Nephron progenitor cell (in vitro differentiated cells): ENCODE measurements around the gene SYPL1.

Experiments used
- DNase-seq: peaks from one replicate; pipeline ENCODE4 v3.0.0; 2021
- H3K27ac Mint-ChIP-seq: 2 replicates; pipeline ENCODE4 v1.8.0; 2021; ENCODE audit warnings: mild to moderate bottlenecking, moderate library complexity, mixed read lengths
- H3K27me3 Mint-ChIP-seq: 2 replicates; pipeline ENCODE4 v1.8.0; 2021; ENCODE audit warnings: mild to moderate bottlenecking, low read depth, mixed read lengths; ENCODE audit not compliant: poor library complexity
- H3K36me3 Mint-ChIP-seq: 2 replicates; pipeline ENCODE4 v1.8.0; 2021; ENCODE audit warnings: low read depth, mixed read lengths
- H3K4me1 Mint-ChIP-seq: 2 replicates; pipeline ENCODE4 v1.8.0; 2021; ENCODE audit warnings: mixed read lengths
- H3K4me3 Mint-ChIP-seq: 2 replicates; pipeline ENCODE4 v1.8.0; 2021; ENCODE audit warnings: mild to moderate bottlenecking, moderate library complexity, mixed read lengths
- H3K9me3 Mint-ChIP-seq: 2 replicates; pipeline ENCODE4 v1.8.0; 2021; ENCODE audit warnings: mild to moderate bottlenecking, moderate library complexity, mixed read lengths
- CTCF ChIP-seq: fragments of 200-600 bp; sonication (generic); IDR thresholded peaks from 2 replicates; pipeline ENCODE4 v1.5.0; 2021; ENCODE audit warnings: antibody characterized with exemption

The SYPL1 gene

DNA sequence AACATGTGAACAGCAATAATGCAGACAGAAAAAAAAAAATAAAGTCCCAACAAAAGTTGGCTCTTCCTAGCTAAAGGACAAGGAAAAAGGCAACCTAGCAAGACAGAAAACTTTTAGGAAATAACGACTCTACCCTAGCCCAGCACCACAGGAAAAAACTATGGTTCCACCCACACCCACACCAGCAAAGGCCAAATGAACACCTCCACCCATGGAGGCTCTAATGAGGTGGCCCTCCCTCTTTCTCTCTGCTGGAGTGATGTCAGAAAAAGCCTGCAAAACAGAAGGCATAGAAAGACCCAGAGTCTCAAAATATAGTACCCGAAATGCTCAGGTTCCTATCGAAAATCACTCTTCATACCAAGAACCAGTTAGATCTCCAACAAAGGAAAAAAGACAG is 28.4 kb downstream of the SYPL1 start:
- H3K36me3 Mint-ChIP-seq: peaks cover 37% of the 10 kb centered on the region
- H3K27ac Mint-ChIP-seq: peak overlapping the region; percentile 79
- TF ChIP-seq CTCF: no peak
- peaks cover 32% of the 10 kb centered on the region for H3K4me1 Mint-ChIP-seq
- DNase-seq: no peak
- H3K9me3 Mint-ChIP-seq: peaks cover 31% of the 10 kb centered on the region
- H3K27me3 Mint-ChIP-seq: peaks cover 2% of the 10 kb centered on the region
- no peak overlapping the region for H3K4me3 Mint-ChIP-seq

DNA sequence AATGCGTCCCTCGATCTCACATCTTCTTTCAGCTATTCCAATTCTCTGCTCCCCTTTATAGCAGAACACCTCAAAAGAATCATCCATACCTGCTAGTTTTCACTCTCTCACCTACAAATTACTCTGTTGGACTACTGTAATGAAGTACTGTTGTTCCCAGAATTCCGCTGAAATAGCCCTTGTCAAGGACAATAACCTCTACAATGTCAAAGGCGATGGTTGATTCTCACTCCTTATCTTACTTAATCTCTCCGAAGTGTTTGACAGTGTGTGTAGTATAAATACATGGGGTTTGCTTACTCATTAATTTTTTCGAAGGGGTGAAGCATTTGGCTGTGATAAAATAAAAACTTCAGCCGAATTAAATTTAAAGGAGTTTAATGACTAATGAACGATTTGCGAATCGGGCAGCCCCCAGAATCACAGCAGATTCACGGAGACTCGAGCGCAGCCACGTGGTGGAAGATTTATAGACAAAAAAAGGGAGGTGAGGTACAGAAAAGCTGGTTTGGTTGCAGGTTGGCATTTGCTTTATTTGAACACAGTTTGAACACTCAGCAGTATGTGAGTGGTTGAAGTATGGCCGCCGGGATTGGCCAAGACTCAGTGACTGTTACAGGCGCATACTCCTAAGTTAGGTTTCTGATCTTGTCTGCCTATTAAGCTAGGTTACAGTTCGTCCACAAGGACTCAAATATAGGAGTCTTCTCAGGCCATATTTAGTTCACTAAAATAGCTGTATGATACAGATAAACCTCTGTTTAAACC is 29.8 kb downstream of the SYPL1 start:
- H3K27me3 Mint-ChIP-seq: peaks cover 2% of the 10 kb centered on the region
- H3K27ac Mint-ChIP-seq: peak overlapping the region; percentile 12
- no peak for DNase-seq

DNA sequence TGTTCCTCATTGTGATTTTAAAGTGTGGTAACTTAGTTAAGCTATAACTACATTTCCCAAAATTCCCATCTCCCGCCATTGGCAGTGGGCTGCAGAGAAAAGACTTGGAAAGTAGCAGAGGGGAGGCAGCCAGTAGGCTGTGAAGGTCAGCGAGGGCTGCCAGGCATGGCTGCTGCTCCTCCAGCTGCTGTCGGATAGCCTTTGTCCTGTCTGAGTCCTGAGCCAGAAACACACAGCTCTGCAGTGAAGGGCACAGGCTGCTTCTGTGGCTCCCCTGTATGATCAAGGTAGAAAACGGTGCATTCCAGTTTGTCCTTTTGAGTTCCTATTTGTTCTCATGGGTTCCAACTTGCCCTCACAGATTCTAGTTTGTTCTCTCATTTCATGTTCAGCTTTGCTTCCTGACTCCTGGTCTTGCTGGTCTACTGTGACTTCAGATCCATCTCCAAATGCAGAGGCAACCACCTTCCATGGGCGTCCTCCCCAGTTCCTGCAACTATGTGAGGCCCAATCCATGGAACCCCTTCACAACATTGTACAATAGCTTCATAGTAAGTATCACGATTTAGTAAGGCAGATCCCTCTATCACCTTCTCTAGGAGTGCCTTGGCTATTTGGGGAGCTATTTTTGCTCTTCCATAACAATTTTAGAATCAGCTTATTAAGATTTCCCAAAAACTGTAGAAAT is 31.7 kb downstream of the SYPL1 start:
- no peak for DNase-seq
- Mint-ChIP-seq H3K9me3 (peaks cover 30% of the 10 kb centered on the region), H3K36me3 (peaks cover 13% of the 10 kb centered on the region), H3K27me3 (peaks cover 2% of the 10 kb centered on the region), H3K4me1 (peaks cover 54% of the 10 kb centered on the region), H3K27ac (peak overlapping the region; percentile 36), H3K4me3 (no peak overlapping the region)
- no peak for TF ChIP-seq CTCF

More for the DNA sequence above, 29.8 kb downstream of the SYPL1 start:
- no peak for TF ChIP-seq CTCF
- peaks cover 40% of the 10 kb centered on the region for H3K4me1 Mint-ChIP-seq
- H3K36me3 Mint-ChIP-seq: peaks cover 28% of the 10 kb centered on the region
- no peak overlapping the region for H3K4me3 Mint-ChIP-seq
- peaks cover 34% of the 10 kb centered on the region for H3K9me3 Mint-ChIP-seq

DNA sequence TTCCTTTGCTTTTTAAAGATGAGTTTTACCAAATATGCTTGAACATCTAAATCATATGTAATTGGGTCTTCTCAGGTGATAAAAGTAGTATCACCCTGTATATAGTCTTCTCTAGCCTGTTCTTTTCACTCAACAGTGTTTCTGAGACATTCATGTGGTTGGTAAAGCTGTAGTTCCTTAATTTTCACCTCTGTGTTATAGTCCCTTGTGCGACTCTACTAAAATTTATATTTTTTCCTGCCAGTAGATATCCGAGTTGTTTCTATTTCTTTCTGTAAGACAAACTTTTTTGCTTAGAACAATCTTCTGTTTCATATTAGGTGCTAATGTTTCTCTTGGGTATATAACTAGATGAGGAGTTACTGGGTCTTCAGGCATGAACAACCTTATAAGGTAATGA is 35.6 kb downstream of the SYPL1 start:
- TF ChIP-seq CTCF: no peak
- H3K27ac Mint-ChIP-seq: peak overlapping the region; percentile 46
- DNase-seq: no peak
- H3K4me1 Mint-ChIP-seq: peaks cover 78% of the 10 kb centered on the region
- H3K36me3 Mint-ChIP-seq: peaks cover 12% of the 10 kb centered on the region
- peaks cover 19% of the 10 kb centered on the region for H3K9me3 Mint-ChIP-seq
- peak overlapping the region; percentile 38 for H3K4me3 Mint-ChIP-seq
- no peaks in the 10 kb centered on the region for H3K27me3 Mint-ChIP-seq

GRCh38 chr7:106075937-106076336 is 36.2 kb downstream of the SYPL1 start:
- TF ChIP-seq CTCF: no peak
- no peak for DNase-seq
- Mint-ChIP-seq H3K27ac (no peak overlapping the region), H3K9me3 (peaks cover 19% of the 10 kb centered on the region), H3K36me3 (peaks cover 12% of the 10 kb centered on the region), H3K4me1 (peaks cover 82% of the 10 kb centered on the region), H3K4me3 (peak overlapping the region; percentile 43), H3K27me3 (no peaks in the 10 kb centered on the region)
